Measurements from ENCODE around the gene DIRAS1. TPM values are rescaled to one million over a fixed set of nuclear protein-coding genes. Genes with fewer than 3 reads are reported as not detected.

DIRAS1 gene
- polyA plus RNA-seq, 2 of the 4 experiments (the other 2 are of a cell fraction), result 2.5 to 4.3 TPM

- TF ChIP-seq, protein P1, sequence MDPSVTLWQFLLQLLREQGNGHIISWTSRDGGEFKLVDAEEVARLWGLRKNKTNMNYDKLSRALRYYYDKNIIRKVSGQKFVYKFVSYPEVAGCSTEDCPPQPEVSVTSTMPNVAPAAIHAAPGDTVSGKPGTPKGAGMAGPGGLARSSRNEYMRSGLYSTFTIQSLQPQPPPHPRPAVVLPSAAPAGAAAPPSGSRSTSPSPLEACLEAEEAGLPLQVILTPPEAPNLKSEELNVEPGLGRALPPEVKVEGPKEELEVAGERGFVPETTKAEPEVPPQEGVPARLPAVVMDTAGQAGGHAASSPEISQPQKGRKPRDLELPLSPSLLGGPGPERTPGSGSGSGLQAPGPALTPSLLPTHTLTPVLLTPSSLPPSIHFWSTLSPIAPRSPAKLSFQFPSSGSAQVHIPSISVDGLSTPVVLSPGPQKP (IDR thresholded peaks at IDR 0.05; ENCODE audit: low read depth, low read length), result no peak
- TF ChIP-seq ZC3H11A (IDR thresholded peaks at IDR 0.05) (no peak), SREBF2 (IDR thresholded peaks at IDR 0.05) (no peak), RARB (CRISPR knock-in tag; IDR thresholded peaks at IDR 0.05) (no peak), ZSCAN20 (CRISPR knock-in tag; IDR thresholded peaks at IDR 0.05) (no peak), EHMT2 (IDR thresholded peaks at IDR 0.05; ENCODE audit: low read depth) (no peak), RNF2 (IDR thresholded peaks at IDR 0.05; ENCODE audit: borderline replicate concordance, low read depth) (no peak), CEBPB (IDR thresholded peaks at IDR 0.05) (no peak), CTCF (IDR thresholded peaks at IDR 0.05) (no peak), MAFK (IDR thresholded peaks at IDR 0.05; ENCODE audit: partially characterized antibody) (no peak)
- TF ChIP-seq, protein P2, sequence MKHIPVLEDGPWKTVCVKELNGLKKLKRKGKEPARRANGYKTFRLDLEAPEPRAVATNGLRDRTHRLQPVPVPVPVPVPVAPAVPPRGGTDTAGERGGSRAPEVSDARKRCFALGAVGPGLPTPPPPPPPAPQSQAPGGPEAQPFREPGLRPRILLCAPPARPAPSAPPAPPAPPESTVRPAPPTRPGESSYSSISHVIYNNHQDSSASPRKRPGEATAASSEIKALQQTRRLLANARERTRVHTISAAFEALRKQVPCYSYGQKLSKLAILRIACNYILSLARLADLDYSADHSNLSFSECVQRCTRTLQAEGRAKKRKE (CRISPR knock-in tag; IDR thresholded peaks at IDR 0.05; ENCODE audit: low read depth), result no peak
- TF ChIP-seq, protein P3, sequence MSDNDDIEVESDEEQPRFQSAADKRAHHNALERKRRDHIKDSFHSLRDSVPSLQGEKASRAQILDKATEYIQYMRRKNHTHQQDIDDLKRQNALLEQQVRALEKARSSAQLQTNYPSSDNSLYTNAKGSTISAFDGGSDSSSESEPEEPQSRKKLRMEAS (IDR thresholded peaks at IDR 0.05), result no peak
These were observed 3.0 kb upstream of the DIRAS1 start (continued) for GRCh38 chr19:2724148-2724557.

GRCh38 chr19:2723747-2724146 is 2.6 kb upstream of the DIRAS1 start:
- no peak for FAIRE-seq

More at GRCh38 chr19:2723747-2724146, 2.6 kb upstream of the DIRAS1 start:
- TF ChIP-seq SMC3 (IDR thresholded peaks at IDR 0.05) (no peak), EHF (CRISPR knock-in tag; IDR thresholded peaks at IDR 0.05) (no peak), MYC (IDR thresholded peaks at IDR 0.05; ENCODE audit: borderline replicate concordance, low read length) (no peak), SREBF2 (IDR thresholded peaks at IDR 0.05) (no peak), FOXS1 (CRISPR knock-in tag; IDR thresholded peaks at IDR 0.05) (no peak), RNF2 (IDR thresholded peaks at IDR 0.05; ENCODE audit: borderline replicate concordance, low read depth) (no peak), TFCP2L1 (CRISPR knock-in tag; IDR thresholded peaks at IDR 0.05) (no peak), NFE2L2 (conservative IDR thresholded peaks at IDR 0.05; ENCODE audit: low read length) (no peak), E2F6 (IDR thresholded peaks at IDR 0.05; ENCODE audit: borderline replicate concordance, low read depth) (no peak), FOSL2 (IDR thresholded peaks at IDR 0.05) (no peak), FOSL2 (CRISPR knock-in tag; IDR thresholded peaks at IDR 0.05) (no peak)
- TF ChIP-seq, protein P4, sequence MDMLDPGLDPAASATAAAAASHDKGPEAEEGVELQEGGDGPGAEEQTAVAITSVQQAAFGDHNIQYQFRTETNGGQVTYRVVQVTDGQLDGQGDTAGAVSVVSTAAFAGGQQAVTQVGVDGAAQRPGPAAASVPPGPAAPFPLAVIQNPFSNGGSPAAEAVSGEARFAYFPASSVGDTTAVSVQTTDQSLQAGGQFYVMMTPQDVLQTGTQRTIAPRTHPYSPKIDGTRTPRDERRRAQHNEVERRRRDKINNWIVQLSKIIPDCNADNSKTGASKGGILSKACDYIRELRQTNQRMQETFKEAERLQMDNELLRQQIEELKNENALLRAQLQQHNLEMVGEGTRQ (IDR thresholded peaks at IDR 0.05), result no peak
- TF ChIP-seq, protein P5, sequence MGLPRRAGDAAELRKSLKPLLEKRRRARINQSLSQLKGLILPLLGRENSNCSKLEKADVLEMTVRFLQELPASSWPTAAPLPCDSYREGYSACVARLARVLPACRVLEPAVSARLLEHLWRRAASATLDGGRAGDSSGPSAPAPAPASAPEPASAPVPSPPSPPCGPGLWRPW (IDR thresholded peaks at IDR 0.05), result no peak
- TF ChIP-seq, protein P3 (IDR thresholded peaks at IDR 0.05), result no peak
- no peak overlapping the region for H3K4me3 ChIP-seq
- H3K4me2 ChIP-seq, result 0 out of 3 replicates have a peak overlapping the region, but pooled peaks have one; percentile 64
- ChIA-PET CTCF (interaction anchor here (2.1 to 2.4 kb wide), 2 partner anchors 25 to 76 kb away, joined by 5 to 6 read pairs; no protein-coding TSS in a partner anchor), POLR2A (interaction anchor here (1.0 kb wide), 1 partner anchor 60 kb away, joined by 3 read pairs; the partner anchor contains the start of gene SGTA)
- H3K27ac ChIP-seq, result peak overlapping the region; percentile 34 to 85; a peak in 4 of 6 replicates
- no peaks in the 10 kb centered on the region for H3K9me3 ChIP-seq
- 85% methylated on average over 7 of the region's 14 CpGs for WGBS (ENCODE audit: missing lambda C conversion rate)
- peaks cover 22% of the 10 kb centered on the region for H3K4me1 ChIP-seq
- DNase-seq (ENCODE audit: low read depth in 1 of 2, low spot score in 1 of 2) (no peak), ATAC-seq (peak in 1 of 2 experiments; percentile 24; a peak in 3 of 6 replicates)

Data from A549 (cell line).